Raji (cell line): ENCODE measurements around the gene TMEM254.

ENCODE experiments used
- POLR2A ChIP-seq: IDR thresholded peaks from 2 replicates; pipeline ENCODE4 v1.6.1; 2011; ENCODE audit warnings: low read depth, low read length, control low read depth; ENCODE audit not compliant: insufficient read depth

The TMEM254 gene

GRCh38 chr10:80078448-80079311, at the start of gene TMEM254:
TSS of gene TMEM254 (plus strand) at chr10:80078665. CDS start at chr10:80078700, 35 bp downstream.
- TF ChIP-seq POLR2A = peak; percentile 60

- TF ChIP-seq POLR2A = no peak
Measured at GRCh38 chr10:80032503-80032902, 46.0 kb upstream of the TMEM254 start.

GRCh38 chr10:80041162-80041561, 37.3 kb upstream of the TMEM254 start:
- TF ChIP-seq POLR2A = no peak

- TF ChIP-seq POLR2A = no peak
Measured at GRCh38 chr10:80046629-80047441, 31.6 kb upstream of the TMEM254 start.

- no peak for TF ChIP-seq POLR2A
Measured at GRCh38 chr10:80050752-80051151, 27.7 kb upstream of the TMEM254 start.

GRCh38 chr10:80051993-80052392, 26.5 kb upstream of the TMEM254 start:
- TF ChIP-seq POLR2A = no peak

GRCh38 chr10:80055760-80056159, 22.7 kb upstream of the TMEM254 start:
- TF ChIP-seq POLR2A = no peak

GRCh38 chr10:80057171-80057570, 21.3 kb upstream of the TMEM254 start:
- no peak for TF ChIP-seq POLR2A

GRCh38 chr10:80064120-80064886, 14.2 kb upstream of the TMEM254 start:
- no peak for TF ChIP-seq POLR2A

GRCh38 chr10:80066809-80067208, 11.7 kb upstream of the TMEM254 start:
- TF ChIP-seq POLR2A = no peak

GRCh38 chr10:80068270-80068669, 10.2 kb upstream of the TMEM254 start:
- no peak for TF ChIP-seq POLR2A

- no peak for TF ChIP-seq POLR2A
Measured at GRCh38 chr10:80070057-80070456, 8.4 kb upstream of the TMEM254 start.

- TF ChIP-seq POLR2A = no peak
Measured at GRCh38 chr10:80072584-80072983, 5.9 kb upstream of the TMEM254 start.

- TF ChIP-seq POLR2A = no peak
Measured at GRCh38 chr10:80075781-80076180, 2.7 kb upstream of the TMEM254 start.

GRCh38 chr10:80077869-80078447, 507 bp upstream of the TMEM254 start:
- TF ChIP-seq POLR2A = no peak
